LNCAP (cell line): Measurements from ENCODE around the gene SLC2A9.

Experiments used
- TF ChIP-seq, protein P1 (sequence below): fragments of 450-650 bp; IDR thresholded peaks from 2 replicates; pipeline ENCODE4 v1.5.1; 2017; ENCODE audit warnings: mild to moderate bottlenecking

SLC2A9 gene

DNA sequence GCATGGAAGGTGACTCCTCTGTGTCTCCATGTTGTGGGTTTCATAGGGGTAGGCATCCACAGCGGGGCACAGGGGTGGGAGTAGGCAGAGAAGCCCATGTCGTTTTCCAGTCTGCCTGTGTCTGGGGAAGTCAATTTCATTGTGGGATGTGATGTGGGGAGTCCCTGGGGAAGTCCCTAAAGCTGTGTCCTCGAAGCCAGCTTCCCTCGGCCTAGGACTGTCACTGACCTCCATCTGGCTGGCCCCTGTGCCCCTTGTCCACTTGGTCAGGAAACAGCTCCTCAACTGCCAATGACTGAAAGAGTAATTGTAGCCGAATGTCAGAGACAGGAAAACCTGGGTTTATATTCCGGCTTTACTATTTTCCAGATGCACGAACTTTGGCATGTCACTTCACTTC, 130.2 kb downstream of the SLC2A9 start:
- TF ChIP-seq, protein P1, sequence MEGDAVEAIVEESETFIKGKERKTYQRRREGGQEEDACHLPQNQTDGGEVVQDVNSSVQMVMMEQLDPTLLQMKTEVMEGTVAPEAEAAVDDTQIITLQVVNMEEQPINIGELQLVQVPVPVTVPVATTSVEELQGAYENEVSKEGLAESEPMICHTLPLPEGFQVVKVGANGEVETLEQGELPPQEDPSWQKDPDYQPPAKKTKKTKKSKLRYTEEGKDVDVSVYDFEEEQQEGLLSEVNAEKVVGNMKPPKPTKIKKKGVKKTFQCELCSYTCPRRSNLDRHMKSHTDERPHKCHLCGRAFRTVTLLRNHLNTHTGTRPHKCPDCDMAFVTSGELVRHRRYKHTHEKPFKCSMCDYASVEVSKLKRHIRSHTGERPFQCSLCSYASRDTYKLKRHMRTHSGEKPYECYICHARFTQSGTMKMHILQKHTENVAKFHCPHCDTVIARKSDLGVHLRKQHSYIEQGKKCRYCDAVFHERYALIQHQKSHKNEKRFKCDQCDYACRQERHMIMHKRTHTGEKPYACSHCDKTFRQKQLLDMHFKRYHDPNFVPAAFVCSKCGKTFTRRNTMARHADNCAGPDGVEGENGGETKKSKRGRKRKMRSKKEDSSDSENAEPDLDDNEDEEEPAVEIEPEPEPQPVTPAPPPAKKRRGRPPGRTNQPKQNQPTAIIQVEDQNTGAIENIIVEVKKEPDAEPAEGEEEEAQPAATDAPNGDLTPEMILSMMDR, result no peak

DNA sequence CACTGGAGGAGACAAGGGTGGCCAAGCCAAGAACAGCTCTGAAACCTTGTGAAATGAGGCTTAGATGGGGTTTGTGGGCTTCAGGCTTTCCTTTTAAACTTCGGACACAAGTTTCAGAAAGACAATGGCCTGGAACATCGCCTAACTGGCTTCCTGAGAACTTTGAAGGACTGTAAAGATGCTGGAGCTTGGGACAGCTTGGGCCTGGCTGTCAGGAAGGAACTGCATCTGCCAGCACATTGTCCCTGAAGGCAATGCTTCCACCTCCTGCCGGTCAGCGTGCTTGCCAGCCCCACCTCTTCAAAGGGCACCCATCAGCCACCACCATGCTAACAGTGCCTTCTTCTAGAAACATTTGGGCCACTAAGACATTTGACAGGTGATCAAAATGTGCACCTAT, 132.0 kb downstream of the SLC2A9 start:
- TF ChIP-seq, protein P1, result no peak

DNA sequence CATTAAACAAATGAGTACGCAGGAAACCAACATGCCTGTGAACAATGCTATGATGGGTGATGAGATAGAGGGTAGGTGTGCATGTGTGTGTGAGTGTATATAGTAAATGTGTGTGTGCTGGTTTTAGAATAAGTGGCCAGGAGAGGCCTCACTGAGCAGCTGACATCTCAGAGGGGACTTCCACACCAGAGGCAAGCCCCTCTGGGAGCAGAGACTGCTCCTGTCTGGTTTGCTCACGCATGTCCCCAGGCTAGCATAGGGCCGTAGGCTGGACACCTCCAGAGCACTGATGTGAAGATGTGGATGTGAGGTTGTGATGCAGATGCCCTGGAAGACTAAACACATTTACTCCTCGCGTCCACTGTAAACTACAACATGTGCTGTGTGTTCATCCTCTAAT, 135.3 kb downstream of the SLC2A9 start:
- TF ChIP-seq, protein P1, result no peak

DNA sequence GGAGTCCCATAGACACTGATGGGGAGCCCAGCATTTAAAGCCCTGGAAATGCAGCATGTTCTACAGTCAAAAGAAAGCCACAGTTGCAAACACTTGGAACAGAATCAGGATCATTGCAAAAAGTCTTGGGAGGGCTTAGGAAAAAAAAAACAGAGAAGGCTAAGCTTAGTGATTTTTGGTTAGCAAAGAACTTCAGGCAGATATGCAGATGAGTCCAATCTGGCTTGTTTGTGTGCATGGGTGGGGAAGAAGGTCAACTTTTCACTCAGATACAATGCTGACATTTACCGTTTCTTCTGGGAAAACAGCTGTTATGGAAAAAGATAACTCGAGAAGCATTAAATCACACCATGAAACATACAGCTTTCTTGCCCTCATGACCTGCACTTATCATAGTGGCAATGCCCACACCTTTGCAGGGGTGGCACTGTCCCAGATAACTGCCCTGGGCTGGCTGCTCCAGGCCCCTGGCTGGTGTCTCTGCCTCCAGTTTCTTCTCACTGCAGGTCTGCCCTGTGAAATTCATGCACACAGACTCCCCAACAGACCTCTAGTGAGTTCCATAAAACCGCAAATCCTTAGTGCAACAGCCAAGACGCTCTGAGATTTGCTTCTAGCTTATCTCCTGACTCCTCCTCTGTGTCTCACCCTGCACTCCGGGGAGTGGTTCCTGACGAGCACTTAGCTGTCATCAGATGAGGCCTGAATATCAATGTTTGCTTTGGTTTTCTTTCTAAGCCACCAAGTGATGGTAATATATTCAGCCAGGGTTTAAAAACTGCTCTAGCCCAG, 140.7 kb downstream of the SLC2A9 start:
- TF ChIP-seq, protein P1, result no peak

DNA sequence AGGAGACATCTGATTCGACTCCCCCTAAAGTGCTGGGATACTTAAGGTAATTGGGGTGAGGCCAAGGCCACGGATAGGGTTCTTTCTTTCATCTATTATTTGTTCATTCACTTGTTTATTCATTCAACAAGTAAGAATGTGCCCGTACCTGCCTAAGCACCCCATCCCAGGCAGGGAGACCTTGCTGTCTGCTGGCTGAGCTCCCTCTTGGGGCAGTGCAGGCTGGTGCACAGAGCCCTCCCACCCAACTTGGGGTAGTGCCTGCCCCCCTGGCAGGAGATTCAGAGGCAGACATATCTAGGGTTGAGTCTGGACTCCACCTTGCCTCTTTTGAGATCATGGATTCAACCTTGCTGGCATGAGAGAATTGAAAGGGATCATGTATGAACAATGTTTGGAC, 144.2 kb downstream of the SLC2A9 start:
- TF ChIP-seq, protein P1, result no peak

DNA sequence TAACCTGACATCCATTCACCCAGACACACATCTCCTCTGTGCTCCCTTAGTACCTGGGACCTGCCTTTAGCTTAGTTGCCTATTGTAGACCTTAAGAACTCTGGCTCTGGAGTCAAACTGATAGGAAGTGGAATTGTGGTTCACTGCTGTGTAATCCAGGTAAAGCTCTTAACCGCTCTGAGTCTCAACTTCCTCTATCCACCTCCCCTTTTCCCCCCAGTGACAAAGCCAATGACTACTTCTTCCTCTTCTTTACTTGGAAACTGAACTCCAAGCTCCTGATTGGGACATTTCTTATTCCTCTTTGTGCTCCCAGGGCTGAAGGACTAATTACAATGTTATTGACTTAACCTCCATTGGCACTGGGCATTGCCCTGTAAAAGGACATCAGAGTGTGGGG, 145.8 kb downstream of the SLC2A9 start:
- TF ChIP-seq, protein P1, result no peak

DNA sequence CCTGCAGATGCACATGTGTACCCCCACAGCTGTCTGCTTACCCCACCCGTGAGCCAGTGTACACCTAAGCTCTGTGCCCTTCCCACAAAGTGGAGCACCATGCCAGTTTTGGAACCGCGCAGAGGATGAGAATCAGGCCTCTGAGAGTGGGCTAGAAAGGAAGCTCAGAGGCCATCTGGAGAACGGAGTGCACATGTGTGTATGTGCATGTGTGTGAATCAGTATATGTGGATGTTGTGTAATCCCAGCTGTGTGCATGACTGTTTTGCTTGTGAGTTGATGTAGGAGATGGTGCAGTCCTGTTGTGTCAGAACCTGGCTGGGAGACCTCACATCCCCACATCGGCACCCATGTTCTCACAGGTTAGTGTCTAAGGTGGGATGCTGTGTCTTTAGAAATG, 146.9 kb downstream of the SLC2A9 start:
- TF ChIP-seq, protein P1, result no peak
